Activated CD8-positive, alpha-beta memory T cell treated with anti-CD3 and anti-CD28 coated beads, Interleukin-2, amount 50 U/mL, for 24 hours (primary cell): Measurements from ENCODE around the gene COL5A2.

Experiments
- DNase-seq: peaks from one replicate; pipeline ENCODE4 v3.0.0-alpha.2; 2020; ENCODE audit errors: extremely low read depth

The COL5A2 gene

GRCh38 chr2:189147361-189147760, 32.2 kb downstream of the COL5A2 start:
- no peak for DNase-seq

- DNase-seq, result no peak
These were observed 33.0 kb downstream of the COL5A2 start for GRCh38 chr2:189146553-189146952.

- no peak for DNase-seq
These were observed 34.8 kb downstream of the COL5A2 start for GRCh38 chr2:189144700-189145211.

GRCh38 chr2:189143925-189144324, 35.6 kb downstream of the COL5A2 start:
- DNase-seq, result no peak

- no peak for DNase-seq
These were observed 36.4 kb downstream of the COL5A2 start for GRCh38 chr2:189142893-189143759.

GRCh38 chr2:189138800-189139199, 40.8 kb downstream of the COL5A2 start:
- no peak for DNase-seq

- no peak for DNase-seq
These were observed 42.0 kb downstream of the COL5A2 start for GRCh38 chr2:189137519-189137918.

GRCh38 chr2:189134485-189134884, 45.1 kb downstream of the COL5A2 start:
- no peak for DNase-seq

- DNase-seq, result no peak
These were observed 47.6 kb downstream of the COL5A2 start for GRCh38 chr2:189131991-189132390.

- DNase-seq, result no peak
These were observed 49.6 kb downstream of the COL5A2 start for GRCh38 chr2:189129971-189130370.

- DNase-seq, result no peak
These were observed 50.6 kb downstream of the COL5A2 start for GRCh38 chr2:189128970-189129369.

GRCh38 chr2:189127756-189128155, 51.8 kb downstream of the COL5A2 start:
- no peak for DNase-seq

GRCh38 chr2:189125195-189125594, 54.4 kb downstream of the COL5A2 start:
- DNase-seq, result no peak

GRCh38 chr2:189124175-189124574, 55.4 kb downstream of the COL5A2 start:
- DNase-seq, result no peak

GRCh38 chr2:189118386-189118785, 61.2 kb downstream of the COL5A2 start:
- no peak for DNase-seq

- DNase-seq, result no peak
These were observed 62.6 kb downstream of the COL5A2 start for GRCh38 chr2:189116979-189117378.

GRCh38 chr2:189116087-189116486, 63.5 kb downstream of the COL5A2 start:
- no peak for DNase-seq

- no peak for DNase-seq
These were observed 64.4 kb downstream of the COL5A2 start for GRCh38 chr2:189115126-189115525.

- no peak for DNase-seq
These were observed 65.6 kb downstream of the COL5A2 start for GRCh38 chr2:189113963-189114362.

GRCh38 chr2:189111063-189111715, 68.4 kb downstream of the COL5A2 start:
- no peak for DNase-seq

- no peak for DNase-seq
These were observed 69.6 kb downstream of the COL5A2 start for GRCh38 chr2:189109921-189110397.

GRCh38 chr2:189104934-189105333, 74.6 kb downstream of the COL5A2 start:
- DNase-seq, result no peak

- DNase-seq, result no peak
These were observed 76.8 kb downstream of the COL5A2 start for GRCh38 chr2:189102735-189103134.
